PC-3 (cell line): ENCODE measurements around the gene MDH1. TPM values are rescaled to one million over a fixed set of nuclear protein-coding genes. Genes with fewer than 3 reads are reported as not detected.

Source experiments
- ATAC-seq: fragments of 200-7000 bp; cut with Tn5 transposase; 2 replicates; pipeline ENCODE4 v1.9.1; 2020; ENCODE audit warnings: mild to moderate bottlenecking, moderate library complexity
- BruUV-seq: library from RNA; stranded (reverse); fragments of 400-500 nt; replicated peaks from 2 replicates; lab custom pipeline; 2021; lab: Mats Ljungman, UMichigan
- CTCF ChIA-PET: fragments of 300-600 bp; sonication (Branson Sonifier 250); formaldehyde crosslinking; loops from one replicate; lab custom pipeline; 2022; ENCODE audit warnings: antibody characterized with exemption; lab: Charles Lee
- POLR2A ChIA-PET: fragments of 300-600 bp; sonication (Branson Sonifier 250); formaldehyde crosslinking; loops from one replicate; lab custom pipeline; 2022; ENCODE audit warnings: antibody characterized with exemption; ENCODE audit not compliant: unreplicated experiment; lab: Charles Lee
- DNase-seq: peaks from one replicate; pipeline ENCODE4 v3.0.0-alpha.2; 2015
- H2AFZ ChIP-seq: fragments of 300-600 bp; sonication (generic); 2 replicates; pipeline ENCODE4 v1.6.0; 2016; ENCODE audit warnings: antibody characterized with exemption, low read length
- H3F3A ChIP-seq: fragments of 300-600 bp; sonication (generic); one replicate; pipeline ENCODE4 v1.6.0; 2017; ENCODE audit warnings: antibody characterized with exemption, low read length, control low read depth, mild to moderate bottlenecking; ENCODE audit not compliant: unreplicated experiment
- H3K27ac ChIP-seq: fragments of 300-600 bp; sonication (generic); 2 replicates; pipeline ENCODE4 v1.5.1; 2016; ENCODE audit warnings: mild to moderate bottlenecking, low read length
- H3K27me3 ChIP-seq: fragments of 300-600 bp; sonication (generic); 2 replicates; pipeline ENCODE4 v1.6.1; 2016; ENCODE audit warnings: low read length, mixed read lengths
- H3K36me3 ChIP-seq: fragments of 300-600 bp; sonication (generic); 2 replicates; pipeline ENCODE4 v1.6.1; 2016; ENCODE audit warnings: low read depth, mixed run types, low read length, mixed read lengths
- H3K4me1 ChIP-seq: fragments of 300-600 bp; sonication (generic); 2 replicates; pipeline ENCODE4 v1.5.1; 2016; ENCODE audit warnings: low read length; ENCODE audit not compliant: insufficient read depth
- H3K4me2 ChIP-seq: fragments of 300-600 bp; sonication (generic); 2 replicates; pipeline ENCODE4 v1.6.0; 2016; ENCODE audit warnings: low read length
- H3K4me3 ChIP-seq: fragments of 300-600 bp; sonication (generic); 2 replicates; pipeline ENCODE4 v1.5.1; 2016; ENCODE audit warnings: mild to moderate bottlenecking, low read length, mixed read lengths
- H3K79me2 ChIP-seq: fragments of 300-600 bp; sonication (generic); 2 replicates; pipeline ENCODE4 v1.6.1; 2017; ENCODE audit warnings: low read length, mixed read lengths
- H3K9ac ChIP-seq: fragments of 300-600 bp; sonication (generic); 2 replicates; pipeline ENCODE4 v1.6.0; 2016; ENCODE audit warnings: mild to moderate bottlenecking, low read length
- H3K9me2 ChIP-seq: fragments of 300-600 bp; sonication (generic); replicated peaks from 2 replicates; pipeline ENCODE4 v1.6.1; 2016; ENCODE audit warnings: mixed run types, low read length, mixed read lengths
- H3K9me3 ChIP-seq: fragments of 300-600 bp; sonication (generic); 2 replicates; pipeline ENCODE4 v1.6.1; 2016; ENCODE audit warnings: low read length, mixed read lengths
- H4K20me1 ChIP-seq: fragments of 300-600 bp; sonication (generic); 2 replicates; pipeline ENCODE4 v1.6.1; 2016; ENCODE audit warnings: low read length, mixed read lengths
- EZH2 ChIP-seq: fragments of 300-600 bp; sonication (generic); IDR thresholded peaks from one replicate; pipeline ENCODE4 v1.6.1; 2017; ENCODE audit warnings: antibody characterized with exemption, mild to moderate bottlenecking, low read length; ENCODE audit not compliant: unreplicated experiment
- EZH2phosphoT487 ChIP-seq: fragments of 300-600 bp; sonication (generic); IDR thresholded peaks from 2 replicates; pipeline ENCODE4 v1.6.1; 2018; ENCODE audit warnings: mild to moderate bottlenecking, antibody characterized with exemption, low read length, borderline replicate concordance
- intact Hi-C: fragments of 100-400 bp; cut with micrococcal nuclease; formaldehyde crosslinking; loops from 2 replicates; pipeline ENCODE4 v1.9.0; 2023
- total RNA-seq: library from RNA; depleted of rRNA; stranded (reverse); fragments of >200 nt; gene quantifications from 2 replicates; pipeline ENCODE4 v1.2.3, GENCODE V29; 2014
- TF ChIP-seq, protein P1 (sequence below): fragments of 300-600 bp; sonication (generic); conservative IDR thresholded peaks from 2 replicates; pipeline ENCODE4 v1.5.1; 2017; ENCODE audit warnings: antibody characterized with exemption, low read depth, mild to moderate bottlenecking, low read length

Gene MDH1
- total RNA-seq, 1 experiment from 2014 or later: 304 TPM

DNA sequence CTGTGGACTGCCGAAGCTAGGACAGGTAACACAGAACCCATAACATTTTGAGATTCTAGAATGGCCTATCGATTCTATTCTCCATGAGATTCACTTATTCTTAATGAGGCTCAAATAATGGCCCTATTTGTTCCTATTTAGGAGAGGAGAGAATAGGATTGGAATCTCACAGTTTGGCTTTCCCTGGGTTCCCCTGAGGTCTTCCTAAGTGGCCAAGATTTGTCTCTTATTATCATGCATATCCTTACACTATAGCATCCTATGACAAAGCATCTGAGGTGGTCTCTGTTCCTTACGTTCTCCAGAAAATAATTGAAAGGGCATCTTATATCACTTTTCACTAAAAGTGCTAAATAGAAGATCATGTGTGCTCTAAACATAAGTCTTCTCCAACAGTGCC lies 10.0 kb upstream of the MDH1 start:
- H3F3A ChIP-seq: no peaks in the 10 kb centered on the region
- H3K4me1 ChIP-seq: no peaks in the 10 kb centered on the region
- no TSS peak for BruUV-seq
- H3K4me3 ChIP-seq: no peak overlapping the region
- no peak overlapping the region for H3K27ac ChIP-seq
- no peak overlapping the region for H3K4me2 ChIP-seq
- CTCF ChIA-PET: no interaction called here
- TF ChIP-seq EZH2 (no peak), EZH2phosphoT487 (no peak)
- TF ChIP-seq, protein P1, sequence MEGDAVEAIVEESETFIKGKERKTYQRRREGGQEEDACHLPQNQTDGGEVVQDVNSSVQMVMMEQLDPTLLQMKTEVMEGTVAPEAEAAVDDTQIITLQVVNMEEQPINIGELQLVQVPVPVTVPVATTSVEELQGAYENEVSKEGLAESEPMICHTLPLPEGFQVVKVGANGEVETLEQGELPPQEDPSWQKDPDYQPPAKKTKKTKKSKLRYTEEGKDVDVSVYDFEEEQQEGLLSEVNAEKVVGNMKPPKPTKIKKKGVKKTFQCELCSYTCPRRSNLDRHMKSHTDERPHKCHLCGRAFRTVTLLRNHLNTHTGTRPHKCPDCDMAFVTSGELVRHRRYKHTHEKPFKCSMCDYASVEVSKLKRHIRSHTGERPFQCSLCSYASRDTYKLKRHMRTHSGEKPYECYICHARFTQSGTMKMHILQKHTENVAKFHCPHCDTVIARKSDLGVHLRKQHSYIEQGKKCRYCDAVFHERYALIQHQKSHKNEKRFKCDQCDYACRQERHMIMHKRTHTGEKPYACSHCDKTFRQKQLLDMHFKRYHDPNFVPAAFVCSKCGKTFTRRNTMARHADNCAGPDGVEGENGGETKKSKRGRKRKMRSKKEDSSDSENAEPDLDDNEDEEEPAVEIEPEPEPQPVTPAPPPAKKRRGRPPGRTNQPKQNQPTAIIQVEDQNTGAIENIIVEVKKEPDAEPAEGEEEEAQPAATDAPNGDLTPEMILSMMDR: no peak
- H4K20me1 ChIP-seq: no peaks in the 10 kb centered on the region
- no peaks in the 10 kb centered on the region for H3K9me2 ChIP-seq
- H3K9ac ChIP-seq: no peak overlapping the region
- ATAC-seq (no peak), DNase-seq (no peak)
- H3K9me3 ChIP-seq: no peaks in the 10 kb centered on the region
- no peaks in the 10 kb centered on the region for H3K36me3 ChIP-seq
- H3K79me2 ChIP-seq: peaks cover 11% of the 10 kb centered on the region
- no peaks in the 10 kb centered on the region for H3K27me3 ChIP-seq
- POLR2A ChIA-PET: interaction anchor here (0.8 kb wide), 1 partner anchor 26 kb away, joined by 3 read pairs; no protein-coding TSS in a partner anchor
- intact Hi-C loops: no loop called here
- H2AFZ ChIP-seq: no peak overlapping the region

DNA sequence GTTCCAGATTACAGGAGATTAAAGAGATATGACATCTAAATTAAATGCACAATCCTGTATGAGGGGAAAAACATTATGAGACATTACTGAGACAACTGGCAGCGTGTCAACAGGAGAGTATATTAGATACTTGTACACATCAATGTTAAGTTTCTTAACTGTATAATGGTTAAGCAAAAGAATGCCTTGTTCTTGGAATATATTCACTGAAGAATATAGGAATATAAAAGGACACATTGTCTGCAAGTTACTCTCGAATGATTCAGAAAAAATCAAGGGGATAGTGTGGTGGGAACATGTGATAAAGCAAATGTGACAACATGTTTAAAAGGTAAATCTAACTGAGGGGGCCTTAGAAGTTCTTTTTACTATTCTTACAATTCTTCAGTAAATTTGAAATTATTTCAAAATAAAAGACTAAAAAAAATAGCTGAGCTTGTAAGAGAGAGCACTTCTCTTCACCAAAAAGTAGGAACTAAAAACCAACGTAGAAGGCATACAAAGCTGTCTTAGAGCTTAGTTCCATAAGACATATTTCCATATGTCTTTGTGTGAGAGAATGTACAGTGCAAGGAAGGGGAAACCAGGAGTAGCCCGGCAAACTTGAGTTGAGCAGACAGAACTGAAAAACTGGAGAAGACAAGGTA lies 8.0 kb upstream of the MDH1 start:
- H3K9me3 ChIP-seq: no peaks in the 10 kb centered on the region
- H3K27ac ChIP-seq: no peak overlapping the region; the same call in 1 of the 2 replicates
- peaks cover 17% of the 10 kb centered on the region for H3K79me2 ChIP-seq
- H3F3A ChIP-seq: no peaks in the 10 kb centered on the region
- BruUV-seq: no TSS peak
- H3K9me2 ChIP-seq: no peaks in the 10 kb centered on the region
- H3K9ac ChIP-seq: no peak overlapping the region
- ATAC-seq (no peak), DNase-seq (no peak)
- no peak overlapping the region for H3K4me2 ChIP-seq
- POLR2A ChIA-PET: no interaction called here
- no peak overlapping the region for H3K4me3 ChIP-seq
- no peaks in the 10 kb centered on the region for H3K4me1 ChIP-seq
- H2AFZ ChIP-seq: no peak overlapping the region
- no peaks in the 10 kb centered on the region for H4K20me1 ChIP-seq
- TF ChIP-seq, protein P1: no peak
- TF ChIP-seq EZH2: no peak
- TF ChIP-seq EZH2phosphoT487: no peak
- CTCF ChIA-PET: no interaction called here
- intact Hi-C loops: no loop called here
- no peaks in the 10 kb centered on the region for H3K36me3 ChIP-seq
- no peaks in the 10 kb centered on the region for H3K27me3 ChIP-seq

DNA sequence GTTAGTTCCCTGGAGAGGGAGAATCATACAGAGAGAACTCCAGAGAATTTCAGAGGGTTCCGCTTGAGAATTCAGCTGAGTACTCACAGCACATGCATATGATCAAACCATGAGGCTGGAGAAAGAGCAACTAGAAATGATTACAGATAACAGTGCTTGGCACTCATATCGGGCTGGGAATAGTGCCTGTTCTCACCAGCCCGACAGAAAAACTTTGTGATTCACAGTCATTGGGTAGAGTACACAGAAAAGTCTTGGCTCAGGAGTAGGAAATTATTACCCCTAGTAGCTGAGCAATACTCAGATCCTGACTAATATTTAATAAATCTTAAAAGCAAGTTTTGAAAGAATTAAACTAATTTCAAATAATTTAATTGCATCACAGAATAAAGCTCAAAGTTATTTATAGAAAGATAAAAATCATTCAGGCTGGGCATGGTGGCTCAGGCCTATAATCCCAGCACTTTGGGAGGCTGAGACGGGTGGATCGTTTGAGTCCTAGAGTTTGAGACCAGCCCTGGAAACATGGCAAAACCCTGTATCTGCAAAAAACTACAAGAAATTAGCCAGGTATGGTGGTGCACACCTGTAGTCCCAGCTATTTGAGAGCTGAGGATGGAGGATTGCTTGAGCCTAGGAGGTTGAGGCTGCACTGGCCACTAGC lies 7.3 kb upstream of the MDH1 start:
- TF ChIP-seq, protein P1: no peak
- TF ChIP-seq EZH2phosphoT487 (no peak), EZH2 (no peak)
- Histone ChIP-seq H3K9ac (no peak overlapping the region), H3K36me3 (no peaks in the 10 kb centered on the region), H3K27me3 (no peaks in the 10 kb centered on the region), H3K4me2 (no peak overlapping the region), H3K9me3 (no peaks in the 10 kb centered on the region), H3K4me3 (no peak overlapping the region), H3K4me1 (peaks cover 3% of the 10 kb centered on the region; the same call in 1 of the 2 replicates), H3K79me2 (peaks cover 23% of the 10 kb centered on the region), H4K20me1 (no peaks in the 10 kb centered on the region), H3K9me2 (no peaks in the 10 kb centered on the region), H2AFZ (no peak overlapping the region), H3F3A (no peaks in the 10 kb centered on the region), H3K27ac (no peak overlapping the region; the same call in 1 of the 2 replicates)
- intact Hi-C loops: no loop called here
- peak; percentile 18 for DNase-seq
- POLR2A ChIA-PET: no interaction called here
- ATAC-seq: peak; percentile 58
- BruUV-seq: no TSS peak
- CTCF ChIA-PET: no interaction called here
